Type B pancreatic cell (in vitro differentiated cells): ENCODE measurements around the gene SLC16A12. TPM values are rescaled to one million over a fixed set of nuclear protein-coding genes. Genes with fewer than 3 reads are reported as not detected.
A peak's percentile ranks its signal among the peaks of the same experiment; 100 is the strongest.

Experiments
- DNase-seq: peaks from one replicate; pipeline ENCODE4 v3.0.0; 2021; ENCODE audit warnings: mixed read lengths; ENCODE audit not compliant: unreplicated experiment; ENCODE audit errors: extremely low spot score
- H3K27ac Mint-ChIP-seq: 2 replicates; pipeline ENCODE4 v1.8.0; 2021; ENCODE audit warnings: mild to moderate bottlenecking, mixed read lengths
- H3K27me3 Mint-ChIP-seq: 2 replicates; pipeline ENCODE4 v1.8.0; 2021; ENCODE audit warnings: mixed read lengths
- H3K36me3 Mint-ChIP-seq: 2 replicates; pipeline ENCODE4 v1.8.0; 2021; ENCODE audit warnings: mixed read lengths
- H3K4me1 Mint-ChIP-seq: one replicate; pipeline ENCODE4 v1.8.0; 2021; ENCODE audit warnings: mixed read lengths; ENCODE audit not compliant: unreplicated experiment
- H3K4me3 Mint-ChIP-seq: 2 replicates; pipeline ENCODE4 v1.8.0; 2021; ENCODE audit warnings: mild to moderate bottlenecking, mixed read lengths
- H3K9me3 Mint-ChIP-seq: 2 replicates; pipeline ENCODE4 v1.8.0; 2021; ENCODE audit warnings: mixed read lengths
- total RNA-seq: library from RNA; stranded (reverse); gene quantifications from 2 replicates; pipeline ENCODE4 v1.2.1, GENCODE V29; 2021; ENCODE audit warnings: low replicate concordance
- TF ChIP-seq, protein P1 (sequence below): fragments of 200-600 bp; sonication (generic); conservative IDR thresholded peaks from 2 replicates; pipeline ENCODE4 v1.5.0; 2021; ENCODE audit warnings: antibody characterized with exemption, mild to moderate bottlenecking

SLC16A12 gene
- total RNA-seq, 1 donor from 2014 or later: 3.7 TPM

GRCh38 chr10:89469517-89469916, 65.9 kb downstream of the SLC16A12 start:
- Mint-ChIP-seq H3K4me1 (peaks cover 13% of the 10 kb centered on the region), H3K9me3 (no peaks in the 10 kb centered on the region), H3K36me3 (no peaks in the 10 kb centered on the region), H3K4me3 (no peak overlapping the region), H3K27ac (no peak overlapping the region), H3K27me3 (no peaks in the 10 kb centered on the region)
- no peak for DNase-seq
- TF ChIP-seq, protein P1, sequence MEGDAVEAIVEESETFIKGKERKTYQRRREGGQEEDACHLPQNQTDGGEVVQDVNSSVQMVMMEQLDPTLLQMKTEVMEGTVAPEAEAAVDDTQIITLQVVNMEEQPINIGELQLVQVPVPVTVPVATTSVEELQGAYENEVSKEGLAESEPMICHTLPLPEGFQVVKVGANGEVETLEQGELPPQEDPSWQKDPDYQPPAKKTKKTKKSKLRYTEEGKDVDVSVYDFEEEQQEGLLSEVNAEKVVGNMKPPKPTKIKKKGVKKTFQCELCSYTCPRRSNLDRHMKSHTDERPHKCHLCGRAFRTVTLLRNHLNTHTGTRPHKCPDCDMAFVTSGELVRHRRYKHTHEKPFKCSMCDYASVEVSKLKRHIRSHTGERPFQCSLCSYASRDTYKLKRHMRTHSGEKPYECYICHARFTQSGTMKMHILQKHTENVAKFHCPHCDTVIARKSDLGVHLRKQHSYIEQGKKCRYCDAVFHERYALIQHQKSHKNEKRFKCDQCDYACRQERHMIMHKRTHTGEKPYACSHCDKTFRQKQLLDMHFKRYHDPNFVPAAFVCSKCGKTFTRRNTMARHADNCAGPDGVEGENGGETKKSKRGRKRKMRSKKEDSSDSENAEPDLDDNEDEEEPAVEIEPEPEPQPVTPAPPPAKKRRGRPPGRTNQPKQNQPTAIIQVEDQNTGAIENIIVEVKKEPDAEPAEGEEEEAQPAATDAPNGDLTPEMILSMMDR: no peak

DNA sequence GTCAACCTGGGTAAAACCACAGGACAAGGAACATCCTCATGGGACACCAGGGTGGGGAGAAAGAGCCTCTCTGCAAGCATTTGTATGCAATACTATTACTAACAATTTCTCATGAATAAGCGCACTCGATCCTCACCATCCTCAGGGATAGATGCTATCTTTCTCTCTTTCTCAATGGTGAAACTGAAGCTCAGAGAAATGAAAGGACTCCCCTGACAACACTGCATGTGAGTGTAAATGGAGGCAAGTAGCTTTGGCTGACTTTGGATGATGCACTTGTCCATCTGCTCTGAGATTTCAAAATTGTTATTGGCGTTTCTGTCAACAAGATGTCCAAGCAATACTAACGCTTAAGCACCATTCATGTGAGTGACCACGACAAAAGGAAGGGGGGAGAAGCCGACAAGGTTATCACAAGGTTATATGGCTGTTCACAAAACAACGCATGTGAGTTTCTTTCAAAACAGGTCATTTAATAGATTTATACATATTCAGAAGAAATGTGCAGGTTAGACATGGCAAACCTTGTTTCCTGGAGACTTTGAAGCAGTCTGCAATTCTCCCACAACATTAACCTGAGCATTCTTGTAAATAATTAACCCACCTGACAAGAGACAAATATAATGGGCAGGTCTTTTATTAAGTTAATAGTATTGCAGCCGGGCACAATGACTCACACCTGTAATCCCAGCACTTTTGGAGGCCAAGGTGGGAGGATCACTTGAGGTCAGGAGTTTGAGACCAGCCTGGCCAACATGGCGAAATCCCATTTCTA, 67.0 kb downstream of the SLC16A12 start:
- H3K9me3 Mint-ChIP-seq: no peaks in the 10 kb centered on the region
- H3K4me1 Mint-ChIP-seq: peaks cover 13% of the 10 kb centered on the region
- peak overlapping the region; percentile 30 for H3K27ac Mint-ChIP-seq
- peak overlapping the region; percentile 35 for H3K4me3 Mint-ChIP-seq
- H3K36me3 Mint-ChIP-seq: no peaks in the 10 kb centered on the region
- TF ChIP-seq, protein P1: no peak
- no peaks in the 10 kb centered on the region for H3K27me3 Mint-ChIP-seq
- no peak for DNase-seq

DNA sequence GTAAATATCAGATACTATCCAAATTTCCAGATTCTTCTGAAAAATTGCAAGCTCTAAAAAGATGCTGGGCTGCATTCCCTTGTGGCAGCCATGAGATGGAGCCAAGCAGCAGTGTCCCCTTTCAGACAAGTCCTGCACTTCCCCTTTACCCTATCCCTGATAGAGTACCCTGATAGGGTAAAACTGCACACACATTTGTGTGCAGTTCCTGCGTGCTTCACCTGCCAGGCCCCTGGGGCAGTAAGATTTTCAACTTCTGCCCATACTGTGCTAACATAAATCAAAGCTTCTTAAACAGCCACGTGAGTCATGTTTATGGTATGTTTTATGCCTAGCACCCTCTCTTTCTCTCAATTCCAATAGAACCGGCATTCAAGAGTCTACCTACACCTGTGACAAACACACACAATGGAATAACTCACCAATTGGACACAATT, 68.8 kb downstream of the SLC16A12 start:
- Mint-ChIP-seq H3K36me3 (no peaks in the 10 kb centered on the region), H3K9me3 (no peaks in the 10 kb centered on the region), H3K27me3 (no peaks in the 10 kb centered on the region), H3K27ac (peak overlapping the region; percentile 70), H3K4me3 (no peak overlapping the region), H3K4me1 (peaks cover 13% of the 10 kb centered on the region)
- no peak for DNase-seq
- TF ChIP-seq, protein P1: peak; percentile 62

DNA sequence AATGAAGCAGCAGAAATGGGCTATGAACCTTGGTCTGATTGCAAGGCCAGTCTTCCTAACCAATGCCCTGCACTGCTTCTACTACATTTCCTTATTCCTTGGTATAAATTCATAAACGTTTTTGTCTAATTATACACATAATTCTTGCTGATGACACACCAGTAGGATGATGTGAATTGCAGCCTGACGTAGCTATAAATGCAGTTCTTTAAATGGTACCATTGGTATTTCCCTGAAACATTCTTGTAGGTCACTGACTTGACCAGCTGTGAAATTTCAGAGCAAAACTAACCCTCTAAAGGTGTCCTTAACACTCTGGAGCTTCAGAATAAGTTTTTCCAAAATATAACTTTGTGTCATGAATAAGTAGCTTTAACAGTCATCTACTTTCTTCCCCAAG, 70.2 kb downstream of the SLC16A12 start:
- Mint-ChIP-seq H3K36me3 (no peaks in the 10 kb centered on the region), H3K27me3 (no peaks in the 10 kb centered on the region), H3K4me3 (no peak overlapping the region), H3K27ac (no peak overlapping the region), H3K4me1 (peaks cover 7% of the 10 kb centered on the region), H3K9me3 (no peaks in the 10 kb centered on the region)
- TF ChIP-seq, protein P1: no peak
- DNase-seq: no peak

GRCh38 chr10:89463846-89464537, 71.4 kb downstream of the SLC16A12 start:
- Mint-ChIP-seq H3K4me3 (no peak overlapping the region), H3K9me3 (no peaks in the 10 kb centered on the region), H3K4me1 (peaks cover 7% of the 10 kb centered on the region), H3K27me3 (no peaks in the 10 kb centered on the region), H3K27ac (no peak overlapping the region), H3K36me3 (no peaks in the 10 kb centered on the region)
- no peak for DNase-seq
- TF ChIP-seq, protein P1: no peak
